HUDEP-2 (cell line): Measurements from ENCODE around the gene DHRS12.
A peak's percentile ranks its signal among the peaks of the same experiment; 100 is the strongest.

Source experiments
- DNase-seq, 76 experiments: peaks; one replicate each; lab custom pipeline; 2025; ENCODE audit not compliant: unreplicated experiment in 76 of 76; lab: John Stamatoyannopoulos, UW

DHRS12 gene

DNA sequence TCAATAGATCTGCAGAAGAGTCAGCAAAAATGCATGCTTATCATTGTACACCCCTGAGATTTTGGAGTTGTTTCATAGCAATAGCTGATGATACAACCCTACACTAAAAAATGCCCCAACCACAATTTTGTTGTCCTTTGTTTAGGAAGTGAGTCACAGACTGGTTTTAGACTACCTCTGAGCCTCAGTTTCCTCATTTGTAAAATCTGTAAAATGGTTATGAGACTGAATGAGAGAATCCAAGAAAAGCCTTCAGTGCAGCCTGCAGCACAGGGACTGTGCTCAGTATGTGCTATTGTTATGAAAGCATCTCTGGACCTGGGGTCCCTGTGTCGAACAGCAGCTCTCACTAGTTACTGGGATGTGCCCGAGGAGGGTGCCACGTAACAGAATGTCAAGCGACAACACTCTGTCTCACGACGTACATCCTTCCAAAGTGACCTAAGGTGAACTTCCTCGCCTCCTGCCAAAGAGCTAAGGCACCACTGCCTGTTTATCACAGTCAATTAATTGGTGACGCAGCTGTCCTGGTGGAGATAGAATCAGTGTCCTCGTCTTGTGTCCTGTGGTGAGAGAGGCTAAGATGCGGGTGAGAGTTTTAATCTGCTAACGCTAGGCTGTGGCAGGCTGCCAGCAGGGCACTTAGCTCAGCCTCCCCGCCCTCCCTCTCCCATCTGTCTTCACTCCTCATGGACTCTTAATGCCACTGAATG, 18.1 kb downstream of the DHRS12 start:
- DNase-seq: peak in 72 of 76 experiments; percentile 14 to 86 (median 59)

DNA sequence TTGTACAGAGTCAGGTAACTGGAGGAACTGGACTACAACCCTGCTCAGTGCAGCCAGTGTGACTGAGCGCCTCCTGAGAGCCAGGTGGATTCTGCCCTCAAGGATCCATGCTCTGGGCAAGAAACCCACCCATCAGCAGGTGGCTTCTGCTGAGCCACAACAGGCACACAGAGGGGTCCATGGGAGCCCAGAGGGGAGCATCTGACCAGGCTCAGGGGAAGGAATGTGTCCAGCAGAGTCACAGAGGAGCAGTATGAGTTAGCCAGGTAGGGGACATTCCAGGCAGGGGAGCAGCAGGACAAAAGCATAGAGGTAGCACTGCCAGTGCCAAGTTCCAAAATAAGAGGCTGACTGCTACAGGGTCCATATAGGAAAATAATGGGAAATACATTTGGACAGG, 19.9 kb downstream of the DHRS12 start:
- DNase-seq: no peak

GRCh38 chr13:51783428-51784094, 20.4 kb downstream of the DHRS12 start:
- no peak for DNase-seq

GRCh38 chr13:51782026-51782710, 21.8 kb downstream of the DHRS12 start:
- no peak for DNase-seq

DNA sequence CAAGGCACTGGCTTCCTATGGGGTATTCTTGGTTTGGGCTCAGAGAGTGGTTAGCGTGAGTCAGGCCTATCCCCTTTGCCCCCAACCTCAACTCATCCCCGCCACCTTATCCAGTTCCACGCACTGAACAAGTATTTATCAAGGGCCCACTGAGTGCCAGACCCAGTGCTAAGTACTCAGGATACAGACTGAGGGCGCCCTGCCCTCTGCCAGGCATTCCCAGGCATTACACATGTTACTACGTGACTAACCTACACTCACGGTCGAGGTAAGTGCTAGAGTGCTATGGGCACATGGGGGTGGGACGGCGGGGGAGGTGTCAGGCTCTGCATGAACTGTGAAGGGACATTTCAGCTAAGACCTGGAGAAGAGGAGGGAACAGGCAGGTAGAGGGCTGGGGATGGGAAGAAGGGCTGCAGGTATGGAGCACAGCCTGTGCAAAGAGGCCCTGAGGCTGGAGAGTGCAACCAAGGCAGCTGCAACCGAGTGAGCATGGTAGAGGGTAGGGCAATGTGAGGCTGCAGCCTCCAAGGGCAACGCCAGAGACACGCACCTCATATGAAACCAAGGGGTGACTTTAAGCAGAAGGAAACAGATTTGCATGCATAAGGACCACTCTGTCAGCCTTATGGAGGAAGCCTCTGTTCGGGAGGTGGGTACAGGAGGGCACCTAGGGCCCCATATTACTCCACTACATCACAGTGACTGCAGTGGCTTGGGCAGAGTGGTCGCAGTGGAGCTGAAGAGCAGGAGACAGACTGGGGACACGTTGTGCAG, 22.5 kb downstream of the DHRS12 start:
- DNase-seq: peak in 22 of 76 experiments; percentile 5 to 38 (median 16)

DNA sequence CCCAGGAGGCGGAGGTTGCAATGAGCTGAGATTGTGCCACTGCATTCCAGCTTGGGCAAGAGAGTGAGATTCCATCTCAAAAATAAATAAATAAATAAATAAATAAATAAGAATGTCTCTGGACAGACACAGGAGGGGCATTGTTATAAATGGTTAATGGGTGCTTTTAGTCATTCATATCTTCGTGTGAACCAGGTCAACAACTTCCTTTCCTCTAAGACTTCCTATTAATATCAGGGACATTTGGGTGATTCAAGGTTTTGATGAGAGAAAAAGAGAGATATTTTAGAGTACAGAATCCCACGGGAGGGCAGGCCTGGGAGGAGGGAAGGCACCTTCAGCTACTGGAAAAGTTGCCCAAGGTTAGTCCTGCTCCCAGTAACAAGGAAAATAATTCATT, 23.9 kb downstream of the DHRS12 start:
- no peak for DNase-seq

- no peak for DNase-seq
Observed at GRCh38 chr13:51778392-51778791, 25.6 kb downstream of the DHRS12 start.

DNA sequence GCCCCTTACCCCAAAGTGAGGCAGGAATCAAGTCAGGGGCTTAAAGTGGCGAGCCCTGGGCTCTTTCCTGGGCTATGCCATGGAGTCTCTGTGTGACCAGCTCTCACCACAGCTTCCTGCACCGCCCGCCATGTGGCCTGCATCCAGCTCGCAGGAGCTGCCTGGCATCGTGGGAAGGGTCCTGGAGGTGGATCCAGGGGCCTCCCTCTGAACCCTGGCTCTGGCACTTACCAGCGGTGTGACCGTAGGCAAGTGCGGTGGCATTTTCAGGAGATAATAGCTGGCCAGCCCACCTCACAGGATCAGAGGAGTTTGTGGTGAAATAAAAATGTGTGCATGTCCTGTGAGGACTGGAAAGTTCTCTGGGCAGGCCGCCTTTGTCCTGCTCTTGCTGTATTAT, 26.0 kb downstream of the DHRS12 start:
- no peak for DNase-seq

- DNase-seq: no peak
Observed at GRCh38 chr13:51776179-51776578, 27.8 kb downstream of the DHRS12 start.

GRCh38 chr13:51773515-51773914, 30.4 kb downstream of the DHRS12 start:
- DNase-seq: no peak

DNA sequence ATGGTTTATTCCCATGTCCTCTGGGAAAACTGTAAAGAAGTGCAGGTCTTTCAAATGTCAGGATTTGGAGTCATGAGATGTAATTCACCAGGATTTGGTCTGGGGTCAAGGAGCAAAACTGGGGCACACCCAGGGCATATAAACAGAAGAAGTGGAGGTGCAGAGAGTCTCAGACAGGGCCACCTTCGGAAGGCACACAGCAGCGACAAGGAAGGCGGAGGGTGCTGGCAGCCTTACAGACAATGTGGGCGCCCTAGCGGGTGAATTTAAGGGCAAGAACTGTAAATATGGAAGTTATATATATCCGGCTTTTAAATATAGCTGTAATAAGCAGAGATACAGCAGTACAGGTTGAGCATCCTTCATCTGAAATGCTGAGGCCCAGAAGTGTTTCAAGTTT, 31.2 kb downstream of the DHRS12 start:
- no peak for DNase-seq

- DNase-seq: no peak
Observed at GRCh38 chr13:51772105-51772455, 31.9 kb downstream of the DHRS12 start.

GRCh38 chr13:51771418-51772104, 32.4 kb downstream of the DHRS12 start:
- DNase-seq: peak in 1 of 76 experiments; percentile 7

- DNase-seq: no peak
Observed at GRCh38 chr13:51770681-51771417, 33.1 kb downstream of the DHRS12 start.

- no peak for DNase-seq
Observed at GRCh38 chr13:51770160-51770559, 33.8 kb downstream of the DHRS12 start.

DNA sequence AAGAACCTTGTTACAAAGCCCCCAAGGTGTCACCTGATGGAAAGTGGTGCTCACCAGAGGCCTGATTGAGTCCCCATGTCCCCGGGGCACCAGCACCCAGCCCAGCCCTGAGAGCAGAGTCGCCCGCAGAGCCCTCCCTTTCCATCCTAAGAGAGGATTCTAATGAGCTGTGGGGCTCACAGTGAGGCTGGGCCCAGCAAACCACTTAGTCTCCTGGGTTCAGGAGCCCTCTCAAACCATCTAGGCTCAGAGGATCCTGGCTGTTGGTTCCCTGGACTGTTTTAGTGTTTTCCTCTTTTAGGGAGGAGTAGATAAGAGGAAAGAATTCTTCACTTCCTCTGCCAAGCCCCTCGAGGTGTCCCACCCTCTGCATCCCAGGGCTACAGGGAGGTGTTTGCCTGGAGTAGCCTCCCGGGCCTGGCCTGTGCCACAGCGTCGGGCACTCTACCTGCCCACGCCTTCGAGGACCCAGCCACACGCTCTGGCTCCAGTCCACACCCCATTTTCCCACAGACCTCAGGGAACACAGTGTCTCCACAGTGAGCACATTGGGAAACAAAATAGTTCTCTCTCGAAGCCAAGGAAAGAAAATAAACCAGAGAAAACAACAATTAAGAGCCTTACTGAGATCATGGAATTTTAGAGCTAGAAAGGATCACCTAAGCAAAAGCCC, 34.4 kb downstream of the DHRS12 start:
- no peak for DNase-seq

DNA sequence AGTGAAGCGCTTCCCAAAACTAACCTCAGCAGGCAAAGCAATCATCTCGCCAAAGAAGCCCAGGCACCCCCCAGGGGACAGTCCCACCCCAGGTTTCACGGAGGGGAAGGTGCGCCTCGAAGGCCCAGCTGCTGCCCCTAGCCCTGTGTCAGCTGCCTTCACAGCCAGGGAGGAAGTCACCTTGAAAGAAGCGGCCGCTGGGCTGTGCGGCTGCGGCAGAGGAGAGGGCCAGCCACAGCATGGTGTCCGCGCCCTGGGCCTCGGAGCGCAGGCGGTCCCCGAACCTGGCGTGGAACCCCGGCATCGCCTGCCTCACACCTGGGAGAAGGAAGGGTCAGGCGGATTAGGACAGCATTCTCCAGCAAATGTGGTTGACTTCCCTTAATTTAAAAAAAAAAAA, 35.0 kb downstream of the DHRS12 start:
- no peak for DNase-seq

GRCh38 chr13:51768378-51768921, 35.5 kb downstream of the DHRS12 start:
- DNase-seq: no peak

DNA sequence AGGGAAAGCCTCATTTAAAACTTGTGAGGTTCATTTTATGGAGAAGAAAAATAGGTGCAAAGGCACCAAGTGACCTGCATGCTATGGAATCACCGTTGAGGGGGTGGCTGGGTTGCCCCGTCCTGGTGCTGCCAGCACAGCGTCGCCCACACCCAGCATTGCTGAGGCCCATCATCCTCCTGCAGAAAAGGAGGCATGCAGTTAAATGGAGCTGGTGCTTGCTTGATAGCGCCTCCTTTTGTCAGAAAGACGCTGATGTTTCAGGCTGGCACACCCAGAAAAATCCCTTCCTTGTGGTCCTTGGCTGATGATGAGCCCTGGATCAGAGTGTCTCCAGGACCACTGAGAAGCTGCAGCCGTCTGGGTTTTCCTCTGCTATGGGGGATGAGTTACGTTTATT, 36.9 kb downstream of the DHRS12 start:
- DNase-seq: peak in 5 of 76 experiments; percentile 3 to 26 (median 14)
